Testis (tissue), 3 donors: ENCODE measurements around the gene ZNRD2. TPM values are rescaled to one million over a fixed set of nuclear protein-coding genes. Genes with fewer than 3 reads are reported as not detected.

ENCODE experiments used
- DNase-seq: peaks from one replicate; pipeline ENCODE4 v3.0.0-alpha.2; 2019
- H3K27ac ChIP-seq, 2 donors: fragments of 200-600 bp; sonication (generic); one replicate each; pipeline ENCODE4 v1.5.1; 2019
- H3K27me3 ChIP-seq: fragments of 200-600 bp; sonication (generic); one replicate; pipeline ENCODE4 v1.5.1; 2019
- H3K36me3 ChIP-seq: fragments of 200-600 bp; sonication (generic); one replicate; pipeline ENCODE4 v1.5.1; 2017; ENCODE audit warnings: low read depth; ENCODE audit errors: missing control alignments
- H3K4me1 ChIP-seq: fragments of 200-600 bp; sonication (generic); one replicate; pipeline ENCODE4 v1.5.1; 2019
- H3K4me3 ChIP-seq, 2 donors: fragments of 200-600 bp; sonication (generic); one replicate each; pipeline ENCODE4 v1.5.1; 2017 to 2019
- H3K9me3 ChIP-seq: fragments of 200-600 bp; sonication (generic); one replicate; pipeline ENCODE4 v1.5.1; 2017
- CTCF ChIP-seq, 3 experiments: fragments of 450-650 bp in 2 of 3; fragments of 200-600 bp in 1 of 3; sonication (generic) in 1 of 3; IDR thresholded peaks; one replicate each; pipeline ENCODE4 v1.5.1; 2016 to 2019; ENCODE audit warnings: antibody characterized with exemption in 3 of 3, mild to moderate bottlenecking in 2 of 3, moderate library complexity in 1 of 3
- POLR2A ChIP-seq: fragments of 450-650 bp; IDR thresholded peaks from one replicate; pipeline ENCODE4 v1.6.1; 2017; ENCODE audit warnings: antibody characterized with exemption, mild to moderate bottlenecking, moderate library complexity
- WGBS, 2 donors: methylation state at CpG; one replicate each; pipeline ENCODE4 v1.1.5; 2018; 5-methylcytosine and 5-hydroxymethylcytosine counted together
- intact Hi-C: fragments of 100-400 bp; cut with DNase I; formaldehyde crosslinking; loops from one replicate; pipeline ENCODE4 v1.15.1; 2023; ENCODE audit warnings: low total_unique reads
- polyA plus RNA-seq: library from polyadenylated mRNA; stranded (reverse); fragments of 350-450 nt; fragmentation: Illumina TruSeq; extraction: RNeasy Lipid Tissue Mini Kit (QIAGEN cat#74804); gene quantifications from one replicate; pipeline ENCODE4 v1.2.3, GENCODE V29; 2014; ENCODE audit warnings: low read depth, low replicate concordance; ENCODE audit not compliant: insufficient read depth
- total RNA-seq, 2 donors: library from RNA; depleted of rRNA; stranded (reverse); fragments of >200 nt; gene quantifications; one replicate each; pipeline ENCODE4 v1.2.3, GENCODE V29; 2016

ZNRD2 gene
- total and polyA plus RNA-seq, 3 donors from 2014 or later = 67.7 to 79.6 (median 77.6) TPM

GRCh38 chr11:65554057-65554818, 16.0 kb upstream of the ZNRD2 start:
- H3K27ac ChIP-seq = no peak overlapping the region
- intact Hi-C loops = no loop called here
- H3K4me1 ChIP-seq = peaks cover 24% of the 10 kb centered on the region

GRCh38 chr11:65554842-65555430, 15.3 kb upstream of the ZNRD2 start:
- H3K27ac ChIP-seq = no peak overlapping the region
- 70 to 95% methylated on average over 4 of the region's 4 CpGs for WGBS, 2 donors

More at GRCh38 chr11:65554057-65554818, 16.0 kb upstream of the ZNRD2 start:
- H3K36me3 ChIP-seq = no peaks in the 10 kb centered on the region
- H3K27me3 ChIP-seq = no peaks in the 10 kb centered on the region
- no peaks in the 10 kb centered on the region for H3K9me3 ChIP-seq
- no peak overlapping the region for H3K4me3 ChIP-seq
- no peak for DNase-seq
- 74 to 80% methylated on average over 7 to 26 of the region's 27 CpGs for whole genome bisulfite sequencing, 2 donors
- TF ChIP-seq POLR2A (no peak), CTCF (IDR thresholded peaks at IDR 0.05) (no peak)

GRCh38 chr11:65555693-65556231, 14.5 kb upstream of the ZNRD2 start:
- no peak for TF ChIP-seq CTCF (IDR thresholded peaks at IDR 0.05)
- TF ChIP-seq POLR2A = no peak
- Histone ChIP-seq H3K27me3 (no peaks in the 10 kb centered on the region), H3K27ac (peak overlapping the region in 1 of 2 donors; percentile 5), H3K4me3 (no peak overlapping the region), H3K36me3 (no peaks in the 10 kb centered on the region), H3K9me3 (no peaks in the 10 kb centered on the region), H3K4me1 (peaks cover 36% of the 10 kb centered on the region)
- intact Hi-C loops = no loop called here
- no peak for DNase-seq
- 32% methylated on average over 6 of the region's 6 CpGs; no CpG with 5 or more reads in 1 of the 2 donors for WGBS, 2 donors

More at GRCh38 chr11:65554842-65555430, 15.3 kb upstream of the ZNRD2 start:
- intact Hi-C loops = no loop called here
- no peak overlapping the region for H3K4me3 ChIP-seq
- H3K27me3 ChIP-seq = no peaks in the 10 kb centered on the region
- TF ChIP-seq CTCF (IDR thresholded peaks at IDR 0.05) = no peak
- no peak for TF ChIP-seq POLR2A
- H3K36me3 ChIP-seq = no peaks in the 10 kb centered on the region
- H3K9me3 ChIP-seq = no peaks in the 10 kb centered on the region
- peaks cover 29% of the 10 kb centered on the region for H3K4me1 ChIP-seq
- DNase-seq = no peak

GRCh38 chr11:65556470-65557279, 13.6 kb upstream of the ZNRD2 start:
- no peak for DNase-seq

More at GRCh38 chr11:65556470-65557279, 13.6 kb upstream of the ZNRD2 start:
- Histone ChIP-seq H3K27ac (peak overlapping the region; percentile 85 to 93), H3K27me3 (no peaks in the 10 kb centered on the region), H3K36me3 (no peaks in the 10 kb centered on the region), H3K4me1 (peaks cover 40% of the 10 kb centered on the region), H3K9me3 (no peaks in the 10 kb centered on the region), H3K4me3 (peak overlapping the region in 1 of 2 donors; percentile 67)
- intact Hi-C loops = no loop called here
- WGBS, 2 donors = 75 to 80% methylated on average over 10 to 12 of the region's 12 CpGs
- TF ChIP-seq CTCF (IDR thresholded peaks at IDR 0.05) (no peak), POLR2A (no peak)
